A549 (cell line): Measurements from ENCODE around the gene PIR. TPM values are rescaled to one million over a fixed set of nuclear protein-coding genes. Genes with fewer than 3 reads are reported as not detected.

ENCODE experiments used
- ATAC-seq, 2 experiments: fragments of 200-7000 bp in 1 of 2; fragments of >200 bp in 1 of 2; cut with Nextera tagmentation in 1 of 2; cut with Tn5 transposase in 1 of 2; 3 replicates each; pipeline versions ENCODE4 v1.8.0 to v1.9.1; 2018 to 2020; ENCODE audit warnings: mild to moderate bottlenecking in 1 of 2, moderate library complexity in 1 of 2
- CTCF ChIA-PET: fragments of 300-600 bp; sonication (Branson Sonifier 250); formaldehyde crosslinking; extraction: SDS; loops from one replicate; lab custom pipeline; 2021; ENCODE audit warnings: antibody characterized with exemption, inconsistent platforms; lab: Yijun Ruan, JAX
- POLR2A ChIA-PET: fragments of 350-600 bp; formaldehyde crosslinking; extraction: SDS; loops from one replicate; lab custom pipeline; 2021; ENCODE audit warnings: antibody characterized with exemption, inconsistent platforms; lab: Yijun Ruan, JAX
- DNase-seq, 2 experiments: peaks; one replicate each; pipeline versions ENCODE4 v3.0.0 to v3.0.0-alpha.2; 2011 to 2016; ENCODE audit warnings: low read depth in 1 of 2, low spot score in 1 of 2
- FAIRE-seq: peaks from 2 replicates; lab custom pipeline; 2011; peaks lifted over from hg19 to GRCh38; lab: Jason Lieb, UNC
- H3K27ac ChIP-seq, 2 experiments: fragments of >200 bp; sonication (Bioruptor Twin); formaldehyde crosslinking; 3 replicates each; pipeline ENCODE4 v1.5.1; 2016 to 2017
- H3K4me1 ChIP-seq: fragments of >200 bp; sonication (Bioruptor Twin); formaldehyde crosslinking; 3 replicates; pipeline ENCODE4 v1.6.1; 2016
- H3K4me2 ChIP-seq: fragments of >200 bp; sonication (Bioruptor Twin); formaldehyde crosslinking; 3 replicates; pipeline ENCODE4 v1.6.1; 2016
- H3K4me3 ChIP-seq: fragments of >200 bp; sonication (Bioruptor Twin); formaldehyde crosslinking; 3 replicates; pipeline ENCODE4 v1.5.1; 2016
- H3K9me3 ChIP-seq: fragments of >200 bp; sonication (Bioruptor Twin); formaldehyde crosslinking; 3 replicates; pipeline ENCODE4 v1.6.1; 2016
- BHLHE40 ChIP-seq: IDR thresholded peaks from 2 replicates; pipeline ENCODE4 v1.6.1; 2012; ENCODE audit warnings: low read depth, low read length, inconsistent platforms
- CEBPB ChIP-seq, 2 experiments: fragments of >200 bp in 1 of 2; sonication (Bioruptor Twin) in 1 of 2; formaldehyde crosslinking in 1 of 2; IDR thresholded peaks; 2 replicates each; pipeline ENCODE4 v1.6.1; 2012 to 2016
- CHD4 ChIP-seq: fragments of 200-600 bp; sonication (generic); IDR thresholded peaks from 2 replicates; pipeline ENCODE4 v1.6.1; 2016; ENCODE audit warnings: antibody characterized with exemption, mild to moderate bottlenecking, borderline replicate concordance
- CTCF ChIP-seq: fragments of >200 bp; sonication (Bioruptor Twin); formaldehyde crosslinking; IDR thresholded peaks from 3 replicates; pipeline ENCODE4 v1.5.1; 2016
- ELK1 ChIP-seq: fragments of 150-350 bp; IDR thresholded peaks from 2 replicates; pipeline ENCODE4 v1.6.1; 2014; ENCODE audit warnings: low read depth, mild to moderate bottlenecking, low read length
- ESRRA ChIP-seq: fragments of 150-350 bp; IDR thresholded peaks from 2 replicates; pipeline ENCODE4 v1.6.1; 2014; ENCODE audit warnings: mild to moderate bottlenecking, low read length, borderline replicate concordance
- GATA3 ChIP-seq: IDR thresholded peaks from 2 replicates; pipeline ENCODE4 v1.6.1; 2012; ENCODE audit warnings: borderline replicate concordance
- HOXA7 ChIP-seq: fragments of 250-450 bp; sonication (Bioruptor Pico); IDR thresholded peaks from 2 replicates; pipeline ENCODE4 v1.5.0; 2020; ENCODE audit warnings: mild to moderate bottlenecking, moderate library complexity
- HOXB13 ChIP-seq: fragments of 250-450 bp; sonication (Bioruptor Pico); IDR thresholded peaks from 2 replicates; pipeline ENCODE4 v1.5.0; 2020; ENCODE audit warnings: low read depth, mild to moderate bottlenecking, moderate library complexity
- KDM5A ChIP-seq: fragments of 200-600 bp; sonication (generic); IDR thresholded peaks from 2 replicates; pipeline ENCODE4 v1.6.1; 2016; ENCODE audit warnings: antibody characterized with exemption, mild to moderate bottlenecking
- MAFK ChIP-seq: fragments of 450-650 bp; IDR thresholded peaks from 2 replicates; pipeline ENCODE4 v1.6.1; 2014; ENCODE audit not compliant: partially characterized antibody
- PHF8 ChIP-seq: fragments of 200-600 bp; sonication (generic); IDR thresholded peaks from 2 replicates; pipeline ENCODE4 v1.6.1; 2016; ENCODE audit warnings: low read depth, mild to moderate bottlenecking, antibody characterized with exemption, moderate library complexity, borderline replicate concordance
- POLR2A ChIP-seq: IDR thresholded peaks from 2 replicates; pipeline ENCODE4 v1.6.1; 2012; ENCODE audit warnings: mild to moderate bottlenecking, low read length
- RARB ChIP-seq: fragments of 250-450 bp; sonication (Bioruptor Pico); IDR thresholded peaks from 2 replicates; pipeline ENCODE4 v1.8.0; 2021; ENCODE audit warnings: mild to moderate bottlenecking, moderate library complexity
- RFX5 ChIP-seq: fragments of 450-650 bp; IDR thresholded peaks from 2 replicates; pipeline ENCODE4 v1.7.1; 2014; ENCODE audit warnings: antibody characterized with exemption, mild to moderate bottlenecking, moderate library complexity
- SREBF2 ChIP-seq: fragments of 450-650 bp; IDR thresholded peaks from 2 replicates; pipeline ENCODE4 v1.6.1; 2014; ENCODE audit warnings: mild to moderate bottlenecking, moderate library complexity
- TFCP2L1 ChIP-seq: fragments of 250-450 bp; sonication (Bioruptor Pico); IDR thresholded peaks from 2 replicates; pipeline ENCODE4 v1.5.0; 2021; ENCODE audit warnings: mild to moderate bottlenecking
- ZSCAN20 ChIP-seq: fragments of 250-450 bp; sonication (Bioruptor Pico); IDR thresholded peaks from 2 replicates; pipeline ENCODE4 v1.8.0; 2022; ENCODE audit warnings: mild to moderate bottlenecking, moderate library complexity
- WGBS: methylation state at CpG from one replicate; pipeline ENCODE4 v1.1.6; 2017; ENCODE audit errors: missing lambda C conversion rate; 5-methylcytosine and 5-hydroxymethylcytosine counted together
- polyA plus RNA-seq, 4 experiments: library from polyadenylated mRNA; depleted of rRNA in 3 of 4; stranded (reverse); fragments of >200 nt; fragmentation: RNase III in 1 of 4; extraction: RNeasy Plus Mini Kit Qiagen cat#74134 plus additional on column Dnase treatment in 1 of 4; gene quantifications; 2 replicates in 3 of 4; 3 replicates in 1 of 4; pipeline ENCODE4 v1.2.3, GENCODE V29; 2011 to 2017
- TF ChIP-seq, protein P1 (sequence below): IDR thresholded peaks from 2 replicates; pipeline ENCODE4 v1.6.1; 2012
- TF ChIP-seq, protein P2 (sequence below): fragments of >200 bp; sonication (Bioruptor Twin); formaldehyde crosslinking; IDR thresholded peaks from 3 replicates; pipeline ENCODE4 v1.6.1; 2016
- TF ChIP-seq, protein P3 (sequence below): IDR thresholded peaks from 2 replicates; pipeline ENCODE4 v1.6.1; 2012; ENCODE audit warnings: low read depth, borderline replicate concordance

The PIR gene
- polyA plus RNA-seq, 2 of the 4 experiments (the other 2 are of a cell fraction): 62.7 to 120 TPM

DNA sequence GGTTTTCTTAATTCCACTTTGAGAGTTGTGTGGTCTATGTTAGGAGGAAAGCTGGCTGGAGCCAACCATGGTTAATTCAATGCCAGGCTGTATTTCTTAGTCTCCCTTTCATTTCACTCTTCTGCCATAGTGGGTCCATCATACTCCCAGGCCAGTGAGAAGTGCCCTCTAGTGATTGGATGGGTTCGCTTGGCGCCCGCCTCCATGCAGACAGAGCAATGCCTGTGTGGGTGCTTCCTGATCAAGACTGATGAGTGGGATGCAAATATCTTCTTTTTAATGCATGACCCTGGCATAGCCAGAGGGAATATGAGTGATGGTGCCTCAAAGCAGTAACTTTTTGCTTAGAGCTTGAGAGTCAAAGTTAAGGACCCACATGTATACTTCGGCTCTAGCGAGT is 13.9 kb upstream of the PIR start:
- H3K4me1 ChIP-seq: no peaks in the 10 kb centered on the region
- H3K4me3 ChIP-seq: no peak overlapping the region
- POLR2A ChIA-PET: no interaction called here
- TF ChIP-seq, protein P1, sequence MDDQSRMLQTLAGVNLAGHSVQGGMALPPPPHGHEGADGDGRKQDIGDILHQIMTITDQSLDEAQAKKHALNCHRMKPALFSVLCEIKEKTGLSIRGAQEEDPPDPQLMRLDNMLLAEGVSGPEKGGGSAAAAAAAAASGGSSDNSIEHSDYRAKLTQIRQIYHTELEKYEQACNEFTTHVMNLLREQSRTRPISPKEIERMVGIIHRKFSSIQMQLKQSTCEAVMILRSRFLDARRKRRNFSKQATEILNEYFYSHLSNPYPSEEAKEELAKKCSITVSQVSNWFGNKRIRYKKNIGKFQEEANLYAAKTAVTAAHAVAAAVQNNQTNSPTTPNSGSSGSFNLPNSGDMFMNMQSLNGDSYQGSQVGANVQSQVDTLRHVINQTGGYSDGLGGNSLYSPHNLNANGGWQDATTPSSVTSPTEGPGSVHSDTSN: no peak
- TF ChIP-seq ESRRA: no peak
- TF ChIP-seq BHLHE40: no peak
- TF ChIP-seq HOXA7 (CRISPR knock-in tag): no peak
- TF ChIP-seq, protein P2, sequence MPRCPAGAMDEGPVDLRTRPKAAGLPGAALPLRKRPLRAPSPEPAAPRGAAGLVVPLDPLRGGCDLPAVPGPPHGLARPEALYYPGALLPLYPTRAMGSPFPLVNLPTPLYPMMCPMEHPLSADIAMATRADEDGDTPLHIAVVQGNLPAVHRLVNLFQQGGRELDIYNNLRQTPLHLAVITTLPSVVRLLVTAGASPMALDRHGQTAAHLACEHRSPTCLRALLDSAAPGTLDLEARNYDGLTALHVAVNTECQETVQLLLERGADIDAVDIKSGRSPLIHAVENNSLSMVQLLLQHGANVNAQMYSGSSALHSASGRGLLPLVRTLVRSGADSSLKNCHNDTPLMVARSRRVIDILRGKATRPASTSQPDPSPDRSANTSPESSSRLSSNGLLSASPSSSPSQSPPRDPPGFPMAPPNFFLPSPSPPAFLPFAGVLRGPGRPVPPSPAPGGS: no peak
- no peak for TF ChIP-seq CTCF
- TF ChIP-seq, protein P3, sequence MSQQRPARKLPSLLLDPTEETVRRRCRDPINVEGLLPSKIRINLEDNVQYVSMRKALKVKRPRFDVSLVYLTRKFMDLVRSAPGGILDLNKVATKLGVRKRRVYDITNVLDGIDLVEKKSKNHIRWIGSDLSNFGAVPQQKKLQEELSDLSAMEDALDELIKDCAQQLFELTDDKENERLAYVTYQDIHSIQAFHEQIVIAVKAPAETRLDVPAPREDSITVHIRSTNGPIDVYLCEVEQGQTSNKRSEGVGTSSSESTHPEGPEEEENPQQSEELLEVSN: no peak
- TF ChIP-seq RARB: no peak
- TF ChIP-seq, all 56 proteins: peak for 0
- no peak overlapping the region for H3K4me2 ChIP-seq
- no peak overlapping the region for H3K27ac ChIP-seq
- DNase-seq (no peak), ATAC-seq (no peak), FAIRE-seq (peak; percentile 46)
- CTCF ChIA-PET: interaction anchor here (1.2 to 1.5 kb wide), 2 partner anchors 8 to 17 kb away, joined by 3 to 4 read pairs; no protein-coding TSS in a partner anchor
- 92% methylated on average over 5 of the region's 5 CpGs for WGBS
- no peaks in the 10 kb centered on the region for H3K9me3 ChIP-seq

- DNase-seq (no peak), FAIRE-seq (no peak), ATAC-seq (no peak)
- WGBS: 44% methylated on average over 3 of the region's 3 CpGs
- Histone ChIP-seq H3K27ac (no peak overlapping the region), H3K4me2 (no peak overlapping the region), H3K4me1 (no peaks in the 10 kb centered on the region), H3K4me3 (no peak overlapping the region), H3K9me3 (no peaks in the 10 kb centered on the region)
- ChIA-PET CTCF (no interaction called here), POLR2A (no interaction called here)
- TF ChIP-seq ELK1 (no peak), RFX5 (no peak), TFCP2L1 (no peak), ZSCAN20 (CRISPR knock-in tag) (no peak), CEBPB (IDR thresholded peaks at IDR 0.05) (no peak), SREBF2 (no peak), CHD4 (no peak), GATA3 (no peak), MAFK (no peak), HOXB13 (CRISPR knock-in tag) (no peak), PHF8 (no peak), KDM5A (no peak), POLR2A (no peak)
Observed at GRCh38 chrX:15505101-15505500, 12.0 kb upstream of the PIR start.
